GM12872 (cell line): ENCODE measurements around the gene ST3GAL5.

Experiments
- TF ChIP-seq, protein P1 (sequence below): IDR thresholded peaks from 3 replicates; pipeline ENCODE4 v1.5.1; 2011; ENCODE audit warnings: low read depth, mild to moderate bottlenecking, low read length, moderate library complexity; ENCODE audit not compliant: insufficient read depth

The ST3GAL5 gene

DNA sequence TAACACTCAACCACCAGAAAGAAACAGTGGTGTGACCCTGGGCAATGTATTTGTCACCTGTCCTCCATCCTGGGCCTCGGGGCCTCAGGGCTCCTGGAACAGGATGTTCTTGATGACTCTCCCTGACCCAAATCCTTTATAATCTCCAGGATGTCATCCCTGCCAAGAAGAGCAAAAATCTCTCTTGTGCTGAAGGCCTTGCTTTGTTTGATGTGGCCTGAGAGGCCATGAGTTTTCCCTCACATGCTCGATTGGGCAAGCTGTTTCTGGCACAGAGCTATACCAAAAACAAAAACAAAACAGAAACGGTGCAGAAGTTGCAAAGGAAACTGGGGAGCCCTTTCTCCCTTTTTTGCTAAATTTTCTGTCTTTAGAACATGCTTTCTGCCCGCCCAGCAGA, 35.7 kb upstream of the ST3GAL5 start:
- TF ChIP-seq, protein P1, sequence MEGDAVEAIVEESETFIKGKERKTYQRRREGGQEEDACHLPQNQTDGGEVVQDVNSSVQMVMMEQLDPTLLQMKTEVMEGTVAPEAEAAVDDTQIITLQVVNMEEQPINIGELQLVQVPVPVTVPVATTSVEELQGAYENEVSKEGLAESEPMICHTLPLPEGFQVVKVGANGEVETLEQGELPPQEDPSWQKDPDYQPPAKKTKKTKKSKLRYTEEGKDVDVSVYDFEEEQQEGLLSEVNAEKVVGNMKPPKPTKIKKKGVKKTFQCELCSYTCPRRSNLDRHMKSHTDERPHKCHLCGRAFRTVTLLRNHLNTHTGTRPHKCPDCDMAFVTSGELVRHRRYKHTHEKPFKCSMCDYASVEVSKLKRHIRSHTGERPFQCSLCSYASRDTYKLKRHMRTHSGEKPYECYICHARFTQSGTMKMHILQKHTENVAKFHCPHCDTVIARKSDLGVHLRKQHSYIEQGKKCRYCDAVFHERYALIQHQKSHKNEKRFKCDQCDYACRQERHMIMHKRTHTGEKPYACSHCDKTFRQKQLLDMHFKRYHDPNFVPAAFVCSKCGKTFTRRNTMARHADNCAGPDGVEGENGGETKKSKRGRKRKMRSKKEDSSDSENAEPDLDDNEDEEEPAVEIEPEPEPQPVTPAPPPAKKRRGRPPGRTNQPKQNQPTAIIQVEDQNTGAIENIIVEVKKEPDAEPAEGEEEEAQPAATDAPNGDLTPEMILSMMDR: no peak

DNA sequence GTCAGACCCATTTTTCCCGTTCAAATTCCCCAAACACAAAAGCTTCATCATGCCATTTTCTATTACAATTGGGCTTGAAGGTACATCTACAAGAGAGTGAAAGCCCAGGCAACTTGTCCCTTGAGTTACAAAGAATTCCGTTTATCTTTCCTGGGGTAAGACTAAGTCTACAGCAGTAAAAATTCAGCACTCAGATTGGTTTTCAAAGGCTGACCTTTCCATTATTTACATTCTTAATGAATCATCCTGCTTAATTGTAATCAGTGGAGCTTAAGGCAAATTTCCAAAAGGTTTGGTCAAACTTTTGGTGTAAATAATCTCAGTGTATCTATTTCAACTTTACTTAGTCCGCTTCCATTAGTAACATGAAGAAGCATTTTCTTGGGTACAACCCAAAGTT, 33.4 kb upstream of the ST3GAL5 start:
- TF ChIP-seq, protein P1: no peak

DNA sequence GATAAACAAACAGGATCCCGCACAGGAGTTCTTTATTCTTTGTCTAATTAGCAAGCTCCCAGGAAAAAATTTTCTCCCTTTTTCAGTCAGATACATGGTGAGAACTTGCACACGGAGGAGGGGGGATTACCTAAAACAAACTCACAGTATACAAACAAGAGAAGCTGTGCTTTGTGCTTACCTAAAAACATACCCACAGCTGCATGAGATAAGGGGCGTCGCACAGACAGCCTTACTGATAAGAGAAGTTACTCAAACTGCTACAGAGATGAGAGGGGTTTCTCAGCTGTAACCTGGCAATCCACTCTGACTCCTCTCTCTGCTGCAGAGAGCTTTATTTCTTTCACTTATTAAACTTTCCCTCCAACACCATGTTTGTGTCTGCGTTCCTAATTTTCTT, 32.9 kb upstream of the ST3GAL5 start:
- TF ChIP-seq, protein P1: no peak

DNA sequence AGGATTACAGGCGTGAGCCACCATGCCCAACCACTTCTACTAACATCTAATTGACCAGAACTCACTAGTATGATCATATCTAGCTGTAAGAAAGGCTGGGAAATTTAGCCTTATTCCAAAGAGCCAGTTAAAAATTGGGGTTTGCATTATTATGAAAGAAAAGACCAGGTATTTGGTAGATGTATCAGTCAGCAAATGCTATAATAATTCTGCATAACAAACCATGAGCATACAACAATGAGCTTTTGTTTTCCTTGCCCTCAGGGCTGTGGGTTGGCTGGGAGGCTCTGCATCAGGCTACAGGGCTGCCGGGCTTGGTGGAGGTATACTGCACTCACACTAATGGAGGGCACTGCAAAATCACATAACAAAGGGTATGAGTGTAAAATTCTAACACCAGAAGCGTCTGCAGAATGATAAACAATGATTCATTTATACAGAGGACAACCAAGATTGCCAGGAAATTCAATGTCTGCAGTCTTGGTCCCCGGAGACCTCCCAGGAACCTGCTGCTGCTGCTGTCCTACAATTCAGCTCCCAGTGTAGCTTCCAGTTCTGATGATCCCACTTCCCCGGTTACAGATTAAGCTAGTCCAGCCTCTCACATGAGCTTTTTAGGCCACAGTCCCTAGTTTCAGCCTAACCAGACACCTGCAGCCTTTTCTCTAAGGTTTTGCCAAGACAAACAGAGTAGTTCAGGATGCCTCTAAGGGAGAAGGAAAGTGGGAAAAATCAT, 32.2 kb upstream of the ST3GAL5 start:
- TF ChIP-seq, protein P1: no peak

DNA sequence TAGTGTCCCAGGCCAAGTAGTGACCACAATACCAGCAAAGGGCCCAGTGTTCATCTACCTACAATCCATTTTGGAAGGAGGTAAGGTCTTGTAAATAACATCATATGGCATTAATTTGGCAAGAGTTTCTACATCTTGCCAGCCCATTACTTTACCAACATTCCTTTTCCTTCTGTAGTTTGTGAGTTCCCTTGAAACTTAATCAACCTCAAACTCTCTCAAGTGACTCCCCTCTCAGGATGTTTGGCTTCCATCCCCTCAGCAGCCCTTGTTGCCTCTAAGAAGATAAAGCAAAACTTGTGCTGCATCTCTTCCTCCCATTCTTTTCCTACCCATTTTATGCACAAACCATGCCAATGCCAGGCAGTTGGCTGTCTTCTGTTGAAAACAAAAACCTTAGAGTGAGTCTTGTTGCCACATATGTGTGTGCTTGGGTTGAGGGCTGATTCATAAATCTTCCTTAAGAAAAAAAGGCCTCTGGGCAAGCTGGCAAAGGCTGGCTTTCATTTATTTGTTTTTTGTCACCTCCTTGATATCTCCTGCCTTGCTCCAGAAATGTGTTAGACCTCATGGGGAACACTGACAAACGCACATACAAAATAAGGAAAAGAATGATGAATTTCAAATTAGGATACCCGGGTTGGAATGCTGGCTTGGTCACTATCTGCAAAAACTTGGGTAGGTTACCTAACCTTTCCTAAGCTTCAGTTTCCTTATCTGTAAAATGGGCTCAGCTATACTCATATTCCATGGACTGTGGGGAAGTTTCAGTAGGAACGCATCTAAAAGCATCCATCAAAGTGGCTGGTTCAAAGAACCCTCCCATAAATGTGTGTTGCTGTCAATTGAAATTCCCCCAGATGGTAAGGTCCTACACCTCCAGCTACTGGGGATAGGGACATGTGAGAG, 29.4 kb upstream of the ST3GAL5 start:
- TF ChIP-seq, protein P1: no peak

DNA sequence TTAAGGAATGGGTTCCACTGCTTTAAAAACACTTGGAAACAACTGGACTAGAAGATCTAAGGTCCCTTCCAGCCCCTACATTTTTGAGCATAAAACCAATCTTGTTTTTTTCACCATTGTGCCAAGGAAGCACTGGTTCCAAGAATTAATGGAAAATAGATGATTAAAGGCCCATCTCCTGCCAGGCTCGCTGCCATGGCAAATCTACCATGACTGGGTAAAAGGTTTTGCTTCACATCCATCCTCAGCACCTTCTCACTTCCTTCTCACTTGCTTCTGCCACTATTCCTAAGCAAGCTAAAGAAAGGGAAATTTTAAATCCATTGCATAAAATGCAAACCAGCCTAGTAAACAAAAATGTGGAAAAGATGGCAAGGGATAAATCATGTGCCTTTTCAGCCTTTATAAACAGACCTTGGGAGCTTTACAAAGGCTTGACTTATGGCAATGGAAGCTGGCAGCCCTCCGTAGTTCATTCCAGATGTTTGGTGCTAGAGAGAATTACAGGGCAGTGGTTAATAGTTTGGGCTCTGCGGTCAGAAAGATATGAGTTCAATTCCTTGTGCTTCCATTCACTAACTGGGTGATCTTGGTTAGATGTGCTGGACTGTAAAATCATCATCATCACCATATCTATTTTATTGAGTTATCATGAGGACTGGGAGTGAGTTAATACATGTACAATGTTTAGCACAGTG, 27.0 kb upstream of the ST3GAL5 start:
- TF ChIP-seq, protein P1: no peak

DNA sequence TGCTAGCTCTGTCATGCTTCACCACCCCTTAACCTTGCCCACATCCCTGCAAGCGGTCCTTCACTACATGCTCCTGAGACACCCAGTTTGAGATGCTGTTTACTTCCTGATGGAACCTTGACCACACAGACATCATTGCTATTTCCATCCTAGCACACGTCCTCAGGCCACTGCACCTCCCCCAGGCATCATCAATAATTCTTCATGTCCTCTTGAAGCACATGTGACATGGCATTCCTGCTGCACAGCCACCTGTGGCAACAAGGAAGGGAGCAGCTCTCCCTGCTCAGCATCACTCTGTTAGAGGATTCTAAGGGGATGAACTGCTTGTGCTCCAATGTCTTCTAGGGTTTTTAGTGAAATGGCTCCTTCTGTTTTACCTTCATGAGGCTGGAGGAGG, 26.1 kb upstream of the ST3GAL5 start:
- TF ChIP-seq, protein P1: no peak
